SKM-1 (cell line): ENCODE results near the gene CDYL.

Experiments used
- DNase-seq: peaks from one replicate; lab custom pipeline; 2025; ENCODE audit not compliant: unreplicated experiment; lab: John Stamatoyannopoulos, UW

CDYL gene

DNA sequence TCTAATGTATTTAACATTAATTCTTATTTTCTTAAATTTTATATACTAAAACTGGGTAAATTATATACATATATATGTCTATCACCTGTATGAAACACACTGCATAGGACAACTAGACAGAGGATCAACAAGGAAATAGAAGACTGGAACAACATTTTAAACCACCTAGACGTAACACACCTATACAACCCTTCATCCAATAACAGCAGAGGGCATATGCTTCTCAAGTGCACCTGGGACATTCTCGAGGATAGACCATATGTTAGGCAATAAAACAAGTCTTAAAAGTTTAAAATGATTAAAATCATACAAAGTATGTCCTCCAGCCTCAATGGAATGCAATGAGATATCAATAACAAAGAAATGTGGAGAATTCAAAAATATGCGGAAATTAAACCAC, 182.4 kb downstream of the CDYL start:
- no peak for DNase-seq

DNA sequence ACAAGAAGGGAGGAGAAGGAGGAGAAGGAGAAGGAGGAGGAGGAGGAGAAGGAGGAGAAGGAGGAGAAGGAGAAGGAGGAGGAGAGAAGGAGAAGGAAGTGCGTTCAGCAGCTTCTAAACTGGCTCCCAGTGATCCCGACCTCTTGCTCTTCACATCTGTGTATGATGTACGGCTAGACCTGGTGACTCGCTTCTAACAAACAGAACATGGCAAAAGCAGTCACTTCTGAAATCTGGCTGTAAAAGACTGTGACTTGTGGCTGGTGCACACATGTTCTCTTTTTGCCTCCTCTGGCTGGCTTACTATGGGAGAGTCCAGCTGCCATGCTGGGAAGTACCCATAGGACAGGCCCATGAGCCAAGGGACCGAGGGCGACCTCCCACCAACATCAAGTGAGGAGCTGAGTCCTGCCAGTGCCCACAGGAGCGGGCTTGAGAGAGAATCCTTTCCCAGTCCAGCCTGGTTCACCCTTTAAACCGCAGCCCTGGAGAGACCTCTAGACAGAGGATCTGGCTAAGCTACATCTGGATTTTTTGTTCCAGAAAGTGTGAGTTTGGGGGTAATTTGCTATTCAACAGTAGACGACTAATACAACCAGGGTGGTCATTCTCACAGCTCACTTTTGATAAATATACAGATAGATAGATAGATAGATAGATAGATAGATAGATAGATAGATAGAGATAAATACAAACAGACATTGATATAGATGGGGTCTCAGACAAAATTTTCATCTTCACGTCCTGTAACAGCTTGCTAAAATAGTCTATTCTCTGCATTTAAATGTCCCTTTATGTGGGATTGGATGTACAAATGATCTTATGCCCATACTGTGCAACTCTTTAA, 185.3 kb downstream of the CDYL start:
- DNase-seq = no peak

DNA sequence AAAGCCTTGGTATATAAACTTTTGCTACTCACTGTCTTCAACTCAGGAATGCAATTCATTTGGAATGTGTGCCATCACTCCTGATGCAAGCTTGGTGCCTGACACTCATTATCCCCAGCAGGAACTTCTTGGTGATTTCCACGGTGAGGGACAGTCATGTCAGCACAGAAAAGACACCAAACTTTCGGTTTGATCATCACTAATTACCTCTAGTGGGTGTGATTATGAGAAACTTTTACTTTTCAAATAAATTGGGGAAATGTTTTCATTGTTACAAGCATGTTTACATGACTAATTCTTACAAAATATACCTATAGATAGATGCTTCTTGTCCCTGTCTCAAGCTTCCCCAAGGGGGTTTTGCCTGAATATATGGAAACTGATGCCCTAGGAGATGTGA, 186.7 kb downstream of the CDYL start:
- DNase-seq = no peak

DNA sequence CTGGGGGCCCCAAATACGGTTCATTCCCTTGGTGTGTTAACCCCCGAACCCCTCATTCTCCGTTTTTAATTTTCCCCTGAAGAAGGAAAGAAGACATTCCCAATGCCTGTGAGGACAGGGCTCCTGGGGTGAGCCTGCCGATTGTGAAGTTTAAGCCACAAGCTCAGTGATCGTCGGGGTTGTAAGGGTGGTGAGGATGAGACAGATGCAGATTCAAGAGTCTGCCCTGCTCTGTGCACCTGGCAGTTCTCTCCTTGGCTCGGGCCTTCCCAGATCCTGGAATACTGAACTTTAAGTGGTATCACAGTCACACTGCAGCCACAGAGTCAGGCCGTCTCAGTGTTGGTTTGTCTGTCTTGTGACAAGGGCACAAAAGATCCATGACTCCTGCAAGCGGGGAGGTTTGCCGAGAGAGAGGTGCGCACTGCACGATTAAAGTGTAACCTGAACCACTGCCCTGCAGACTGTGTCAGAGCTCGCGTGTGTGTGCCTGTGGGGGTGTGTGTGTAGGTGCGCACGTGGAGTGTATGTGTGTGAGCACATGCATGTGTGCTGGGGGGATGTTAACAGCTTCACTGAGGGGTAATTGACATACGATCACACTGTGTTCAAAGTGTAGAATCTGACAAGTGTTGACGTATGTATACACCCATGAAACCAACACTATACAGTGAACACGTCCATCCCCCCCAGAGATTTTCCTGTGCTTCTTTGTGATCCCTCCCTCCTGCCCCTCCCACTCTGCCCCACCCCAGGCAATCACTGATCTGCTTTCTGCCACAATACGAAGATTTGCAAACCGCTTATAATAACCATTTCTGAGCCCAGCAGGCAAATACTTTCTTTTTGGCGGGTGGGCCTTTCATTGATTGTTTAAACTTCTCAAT, 188.7 kb downstream of the CDYL start:
- DNase-seq = no peak

DNA sequence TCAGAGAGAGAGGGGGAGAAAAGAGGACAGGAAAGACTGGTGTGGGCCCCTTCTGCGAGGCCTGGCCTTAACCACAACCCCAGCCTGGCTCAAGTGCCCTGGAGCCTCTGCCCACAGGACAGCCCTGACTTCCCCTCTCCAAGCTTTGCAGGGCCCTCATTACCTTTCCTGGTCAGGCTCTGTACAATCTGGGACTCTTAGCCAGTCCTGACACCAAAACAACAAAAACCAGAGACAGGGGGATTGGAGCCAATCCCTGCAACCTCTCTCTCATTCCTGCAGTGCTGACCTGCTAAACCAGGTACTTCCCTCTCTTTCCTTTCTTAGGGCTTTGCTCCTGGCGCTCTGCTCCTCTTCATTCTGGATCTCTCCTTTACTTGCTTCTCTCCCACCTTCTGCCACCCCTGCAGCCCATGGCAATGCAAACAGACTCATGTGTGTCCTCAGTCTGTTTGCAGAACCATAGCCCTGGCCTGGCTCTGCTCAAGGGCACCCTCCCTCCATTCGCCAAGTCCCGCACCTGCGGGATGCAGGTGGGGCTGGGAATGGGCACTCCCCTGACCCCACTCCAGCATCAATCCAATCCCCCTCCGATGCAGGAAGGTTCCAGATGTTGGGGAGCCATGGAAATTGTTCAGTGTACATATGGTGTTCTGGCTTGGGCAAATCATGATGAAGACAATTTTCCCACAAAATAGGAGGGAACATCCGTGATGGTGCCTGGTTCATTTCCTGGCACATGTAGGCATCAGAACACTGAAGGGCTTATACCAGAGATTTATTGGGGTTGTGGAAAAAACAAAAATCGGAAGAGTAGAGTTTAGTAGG, 189.6 kb downstream of the CDYL start:
- DNase-seq = no peak

DNA sequence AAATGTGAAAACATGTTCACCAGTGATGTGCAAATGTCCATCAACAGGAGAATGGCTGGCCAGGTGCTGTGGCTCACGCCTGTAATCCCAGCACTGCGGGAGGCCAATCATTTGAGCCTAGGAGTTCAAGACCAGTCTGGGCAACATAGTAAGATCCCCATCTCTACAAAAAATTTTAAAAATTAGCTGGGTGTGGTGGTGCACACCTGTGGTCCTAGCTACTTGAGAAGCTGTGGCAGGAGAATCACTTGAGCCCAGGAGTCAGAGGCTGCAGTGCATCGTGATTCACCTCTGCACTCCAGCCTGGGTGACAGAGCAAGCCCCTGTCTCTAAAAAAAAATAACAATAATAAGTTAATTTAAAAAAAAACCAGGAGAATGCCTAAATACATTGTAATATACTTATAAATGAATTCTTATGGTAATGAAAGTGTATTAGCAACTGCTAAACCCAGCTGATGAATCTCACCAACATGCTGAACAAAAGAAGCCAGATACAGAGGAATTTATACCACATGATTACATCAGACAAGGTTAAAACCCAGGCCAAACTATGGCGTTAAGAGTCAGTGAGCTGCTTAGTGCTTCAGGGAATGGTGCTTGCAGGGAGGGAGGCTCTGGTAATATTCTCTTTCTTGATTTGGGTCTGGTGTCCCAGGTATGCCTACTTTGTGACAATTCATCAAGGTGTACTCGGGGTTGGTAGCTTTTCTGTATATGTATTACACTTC, 191.3 kb downstream of the CDYL start:
- no peak for DNase-seq

DNA sequence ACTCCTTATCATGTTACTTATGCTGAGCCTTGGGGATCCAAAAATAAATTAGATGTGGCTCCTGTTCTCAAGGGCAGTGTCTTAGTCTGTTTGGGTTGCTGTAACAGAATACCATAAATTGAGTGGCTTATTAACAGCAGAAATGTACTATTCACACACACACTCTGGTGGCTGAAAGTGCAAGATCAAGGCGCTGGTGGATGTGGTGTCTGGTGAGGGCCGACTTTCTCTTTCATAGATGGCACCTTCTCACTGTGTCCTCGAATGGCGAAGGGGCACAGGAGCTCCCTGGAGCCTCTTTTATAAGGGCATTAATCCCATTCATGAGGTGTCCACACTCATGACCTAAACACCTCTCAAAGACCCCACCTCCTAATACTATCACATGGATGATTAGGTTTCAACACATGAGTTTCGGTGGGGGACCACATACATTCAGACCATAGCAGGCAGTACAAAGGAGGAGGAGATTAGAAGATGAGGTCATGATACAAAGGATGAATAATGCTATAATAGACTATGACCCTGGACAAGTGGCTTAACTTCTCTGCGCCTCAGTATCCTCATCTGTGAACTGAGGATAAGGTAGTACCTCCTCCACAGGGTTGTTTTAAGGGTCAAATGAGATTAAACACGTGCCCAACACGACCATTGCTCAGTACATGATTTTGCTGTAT, 193.5 kb downstream of the CDYL start:
- no peak for DNase-seq

DNA sequence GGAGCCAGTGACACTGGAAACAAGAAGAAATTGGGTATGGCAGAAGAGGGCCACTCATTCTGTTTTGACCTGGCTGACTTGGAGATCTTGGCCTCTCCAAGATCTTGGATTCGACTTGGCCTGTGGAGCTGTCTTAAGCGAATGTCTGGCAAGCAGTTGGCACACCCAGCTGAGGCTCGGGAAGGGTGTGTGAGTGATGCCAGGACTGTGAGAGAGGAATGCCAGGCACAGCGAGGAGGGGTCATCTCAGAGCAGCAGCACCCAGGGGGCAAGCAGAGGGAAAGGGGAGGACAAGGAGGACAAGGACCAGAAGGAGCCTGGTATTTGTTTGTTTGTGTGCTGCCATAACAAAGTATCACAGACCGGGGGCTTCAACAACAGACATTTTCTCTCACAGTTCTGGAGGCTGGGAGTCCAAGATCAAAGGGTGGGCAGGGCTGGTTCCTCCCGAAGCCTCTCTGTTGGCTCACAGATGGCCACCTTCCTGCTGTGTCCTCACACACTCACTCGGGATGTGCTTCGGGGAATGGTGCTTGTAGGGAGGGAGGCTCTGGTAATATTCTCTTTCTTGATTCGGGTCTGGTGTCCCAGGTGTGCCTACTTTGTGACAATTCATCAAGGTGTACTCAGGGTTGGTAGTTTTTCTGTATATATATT, 194.7 kb downstream of the CDYL start:
- no peak for DNase-seq

DNA sequence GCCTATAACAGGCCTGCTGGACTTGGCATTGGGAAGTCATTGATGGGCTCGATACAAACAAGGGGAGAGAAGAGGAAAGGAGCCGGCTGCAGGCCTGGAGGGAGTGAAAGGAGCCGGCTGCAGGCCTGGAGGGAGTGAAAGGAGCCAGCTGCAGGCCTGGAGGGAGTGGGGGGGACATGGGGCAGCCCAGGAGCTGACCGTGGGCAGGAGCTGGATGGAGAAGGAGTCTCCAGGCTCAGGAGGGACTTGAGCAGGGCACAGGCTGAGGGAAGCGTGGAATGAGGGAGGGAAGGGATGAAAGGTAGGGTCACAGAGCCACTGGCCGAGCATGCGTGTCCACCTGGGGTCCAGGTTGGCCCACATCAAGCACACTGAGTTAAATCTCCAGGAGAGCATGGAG, 195.6 kb downstream of the CDYL start:
- DNase-seq = no peak

DNA sequence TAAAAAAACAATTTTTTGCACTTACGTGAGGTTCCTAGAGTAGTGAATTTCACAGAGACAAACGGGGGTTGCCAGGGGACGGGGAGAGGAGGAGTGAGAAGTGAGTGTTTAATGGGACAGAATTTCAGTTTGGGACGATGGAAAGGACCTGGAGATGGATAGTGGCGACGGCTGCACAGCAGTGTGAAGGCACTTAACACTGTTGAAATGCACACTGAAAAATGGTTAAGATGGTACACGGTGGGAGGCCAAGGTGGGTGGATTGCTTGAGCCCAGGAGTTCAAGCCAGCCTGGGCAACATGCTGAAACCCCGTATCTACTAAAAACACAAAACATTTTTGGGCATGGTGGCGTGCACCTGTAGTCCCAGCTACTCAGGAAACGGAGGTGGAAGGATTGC, 196.2 kb downstream of the CDYL start:
- no peak for DNase-seq

DNA sequence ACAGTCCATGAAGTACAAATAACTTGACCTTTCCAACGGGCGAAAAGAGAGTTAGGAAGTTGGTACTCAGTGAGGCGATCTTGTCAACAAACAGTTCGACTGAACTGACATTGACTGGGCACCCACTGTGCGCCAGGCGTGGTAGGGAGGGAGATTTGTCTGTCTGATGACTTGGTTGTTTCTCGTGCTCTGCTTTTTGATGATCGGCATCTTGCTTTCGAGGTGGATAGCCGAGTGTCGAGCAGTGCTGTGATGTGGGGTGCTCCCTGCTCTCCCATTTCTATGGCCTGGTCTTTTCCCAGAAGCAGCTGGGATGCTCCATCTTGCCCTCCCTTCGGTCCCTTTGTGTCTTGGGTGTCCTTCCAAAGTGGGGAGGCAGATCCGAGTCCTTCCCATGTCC, 197.2 kb downstream of the CDYL start:
- DNase-seq = no peak

DNA sequence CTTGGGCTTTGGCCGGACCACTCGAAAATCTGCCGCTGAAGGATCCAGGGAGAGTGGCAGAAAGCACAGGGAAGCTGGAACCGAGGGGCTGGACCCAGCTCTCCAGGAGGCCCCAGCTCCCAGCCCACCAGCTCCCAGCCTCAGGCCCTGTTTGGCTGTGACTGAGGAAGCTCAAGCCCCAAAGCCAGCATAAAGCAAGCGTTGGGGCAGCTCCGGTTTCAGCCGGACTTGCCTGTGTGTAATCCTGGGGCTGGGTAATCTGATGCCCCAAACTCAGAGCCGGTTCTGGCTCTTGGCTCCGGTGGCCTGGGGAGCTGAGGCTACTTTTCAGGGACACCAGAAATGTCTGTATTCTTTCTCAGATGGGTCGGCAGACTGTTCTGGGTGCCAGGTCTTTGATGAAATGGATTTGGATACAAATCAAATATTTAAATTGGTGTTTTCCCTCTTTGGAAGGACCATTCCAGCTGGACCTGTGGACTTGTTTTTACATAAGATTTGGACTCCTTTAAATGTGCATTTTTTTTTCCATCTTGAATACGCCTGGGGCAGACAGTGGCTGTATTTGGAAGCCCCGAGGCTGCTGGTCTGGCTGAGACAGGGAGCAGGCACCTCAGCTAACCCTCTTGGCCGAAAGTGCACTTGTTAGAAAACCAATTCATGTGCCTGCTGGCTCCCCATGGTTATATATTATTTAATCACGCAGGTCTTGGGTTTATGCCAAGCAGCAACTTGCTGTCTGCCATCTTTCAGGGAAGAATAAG, 198.0 kb downstream of the CDYL start:
- DNase-seq = no peak

DNA sequence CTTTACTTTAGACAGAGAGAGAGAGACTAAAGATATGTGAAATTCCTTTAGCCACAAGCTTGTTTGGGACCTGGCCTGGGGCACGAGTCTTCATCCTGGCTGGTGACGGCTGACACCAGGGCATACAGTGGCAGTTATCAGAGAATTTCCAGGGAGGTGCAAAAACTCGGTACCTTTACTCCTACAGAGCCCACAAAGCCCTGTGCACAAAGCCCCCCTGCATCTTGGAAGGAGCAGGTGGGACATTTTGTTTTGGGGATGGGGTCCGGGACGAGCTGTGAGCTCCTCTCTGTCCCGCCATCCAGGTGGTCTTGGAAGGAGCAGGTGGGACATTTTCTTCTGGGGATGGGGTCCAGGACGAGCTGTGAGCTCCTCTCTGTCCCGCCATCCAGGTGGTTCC, 198.8 kb downstream of the CDYL start:
- no peak for DNase-seq

DNA sequence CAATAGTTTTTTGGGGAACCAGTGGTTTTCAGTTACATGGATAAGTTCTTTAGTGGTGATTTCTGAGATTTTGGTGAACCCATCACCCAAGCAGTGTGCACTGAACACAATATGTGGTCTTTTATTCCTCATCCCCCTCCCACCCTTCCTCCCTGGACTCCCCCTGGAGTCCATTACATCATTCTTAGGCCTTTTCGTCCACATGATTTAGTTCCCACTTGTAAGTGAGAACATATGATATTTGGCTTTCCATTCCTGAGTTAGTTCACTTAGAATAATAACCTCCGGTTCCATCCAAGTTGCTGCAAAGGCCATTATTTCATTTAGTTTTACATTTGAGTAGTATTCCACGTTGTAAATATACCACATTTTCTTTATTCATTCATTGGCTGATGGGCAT, 199.3 kb downstream of the CDYL start:
- DNase-seq = no peak

DNA sequence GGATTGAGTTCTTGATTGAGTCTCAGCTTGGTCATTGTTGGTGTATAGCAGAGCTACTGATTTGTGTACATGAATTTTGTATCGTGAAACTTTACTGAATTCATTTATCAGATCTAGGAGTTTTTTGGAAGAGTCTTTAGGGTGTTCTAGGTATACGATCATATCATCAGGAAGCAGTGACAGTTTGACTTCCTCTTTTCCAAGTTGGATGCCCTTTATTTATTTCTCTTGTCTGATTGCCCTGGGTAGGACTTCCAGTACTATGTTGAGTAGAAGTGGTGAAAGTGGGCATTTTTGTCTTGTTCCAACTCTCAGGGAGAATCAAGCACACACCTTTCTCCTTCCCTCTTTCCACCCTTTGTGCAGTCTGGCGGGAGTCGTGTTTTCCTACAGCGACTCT, 201.3 kb downstream of the CDYL start:
- DNase-seq = no peak

DNA sequence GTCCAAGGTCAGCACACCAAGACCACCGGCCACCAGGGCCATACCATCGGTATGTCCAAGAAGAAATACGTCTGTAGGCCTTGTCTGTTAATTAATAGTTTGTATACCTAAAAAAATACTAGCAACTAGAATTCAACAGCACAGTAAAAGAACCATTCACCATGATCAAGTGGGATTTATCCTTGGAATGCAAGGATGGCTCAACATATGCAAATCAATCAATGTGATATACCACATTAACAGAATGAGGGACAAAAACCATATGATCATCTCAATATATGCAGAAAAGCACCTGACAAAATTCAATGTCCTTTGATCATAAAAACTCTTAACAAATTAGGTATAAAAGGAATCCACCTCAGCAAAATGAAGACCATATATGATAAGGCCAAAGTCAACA, 203.2 kb downstream of the CDYL start:
- no peak for DNase-seq

DNA sequence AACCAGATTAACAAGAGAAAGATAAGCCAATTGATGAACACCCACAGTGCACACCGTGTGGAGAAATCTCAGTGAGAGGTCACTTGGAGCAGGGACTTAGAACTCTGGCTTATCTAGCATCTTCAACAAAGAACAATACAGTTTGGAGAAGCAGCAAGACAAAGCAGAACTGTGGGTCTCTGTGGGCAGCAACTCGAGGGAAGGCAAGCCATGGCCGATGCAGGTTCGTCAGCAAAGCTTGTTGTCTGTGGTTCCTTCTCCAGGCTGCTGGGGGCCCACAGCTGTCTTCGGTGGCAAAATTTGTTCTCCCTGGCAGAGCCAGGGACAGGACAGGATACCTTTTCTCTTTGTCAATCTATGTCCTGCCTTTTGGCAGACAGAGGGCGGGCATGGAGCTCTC, 205.6 kb downstream of the CDYL start:
- no peak for DNase-seq

DNA sequence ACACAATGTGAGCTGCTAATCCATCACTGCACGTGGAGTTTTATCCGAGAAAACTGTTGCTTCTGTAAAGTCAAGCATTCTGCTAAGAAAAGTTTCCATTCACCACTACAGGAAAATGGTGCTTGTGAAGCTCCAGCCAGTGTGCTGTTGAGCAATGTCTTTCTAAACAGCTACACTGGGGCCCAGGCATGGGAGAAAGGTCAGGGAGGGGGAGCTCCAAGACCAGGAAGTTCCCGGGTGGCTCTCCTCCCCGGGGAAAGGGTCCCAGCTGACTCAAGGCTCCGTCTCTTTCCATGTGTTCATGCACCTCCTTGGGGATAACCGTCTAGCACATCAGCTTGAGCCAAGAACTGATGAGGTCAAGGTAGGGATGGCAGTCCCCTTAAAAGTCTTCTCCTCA, 207.1 kb downstream of the CDYL start:
- DNase-seq = peak; percentile 11

DNA sequence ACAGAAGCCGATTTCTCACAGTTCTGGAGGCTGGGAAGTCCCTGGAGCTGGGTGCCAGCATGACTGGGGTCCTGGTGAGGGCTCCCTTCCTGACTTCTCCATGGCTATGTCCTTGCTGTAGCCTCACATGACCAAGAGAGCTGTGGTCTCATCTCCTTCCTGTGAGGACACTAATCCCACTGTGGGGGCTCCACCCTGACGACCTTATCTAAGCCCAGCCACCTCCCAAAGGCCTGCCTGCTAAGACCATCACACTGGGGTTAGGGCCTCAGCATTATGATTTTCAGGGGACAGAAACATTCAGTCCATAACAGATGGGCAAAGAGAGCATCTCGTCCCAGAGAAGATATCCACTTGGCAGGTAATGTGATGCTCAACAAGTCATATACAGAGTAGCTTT, 210.8 kb downstream of the CDYL start:
- DNase-seq = no peak
